HG02885 (cell line): ENCODE results near the gene NR1H2.
A peak's percentile ranks its signal among the peaks of the same experiment; 100 is the strongest.

Experiments used
- ATAC-seq: cut with Tn5 transposase; IDR thresholded peaks from one replicate; pipeline ENCODE4 v1.9.1; 2021; ENCODE audit warnings: mild to moderate bottlenecking; ENCODE audit not compliant: unreplicated experiment, poor library complexity

NR1H2 gene

GRCh38 chr19:50399368-50399745 lies 23.1 kb downstream of the NR1H2 start:
- ATAC-seq = no peak

- no peak for ATAC-seq
These were observed 25.6 kb downstream of the NR1H2 start for GRCh38 chr19:50401605-50402450.

DNA sequence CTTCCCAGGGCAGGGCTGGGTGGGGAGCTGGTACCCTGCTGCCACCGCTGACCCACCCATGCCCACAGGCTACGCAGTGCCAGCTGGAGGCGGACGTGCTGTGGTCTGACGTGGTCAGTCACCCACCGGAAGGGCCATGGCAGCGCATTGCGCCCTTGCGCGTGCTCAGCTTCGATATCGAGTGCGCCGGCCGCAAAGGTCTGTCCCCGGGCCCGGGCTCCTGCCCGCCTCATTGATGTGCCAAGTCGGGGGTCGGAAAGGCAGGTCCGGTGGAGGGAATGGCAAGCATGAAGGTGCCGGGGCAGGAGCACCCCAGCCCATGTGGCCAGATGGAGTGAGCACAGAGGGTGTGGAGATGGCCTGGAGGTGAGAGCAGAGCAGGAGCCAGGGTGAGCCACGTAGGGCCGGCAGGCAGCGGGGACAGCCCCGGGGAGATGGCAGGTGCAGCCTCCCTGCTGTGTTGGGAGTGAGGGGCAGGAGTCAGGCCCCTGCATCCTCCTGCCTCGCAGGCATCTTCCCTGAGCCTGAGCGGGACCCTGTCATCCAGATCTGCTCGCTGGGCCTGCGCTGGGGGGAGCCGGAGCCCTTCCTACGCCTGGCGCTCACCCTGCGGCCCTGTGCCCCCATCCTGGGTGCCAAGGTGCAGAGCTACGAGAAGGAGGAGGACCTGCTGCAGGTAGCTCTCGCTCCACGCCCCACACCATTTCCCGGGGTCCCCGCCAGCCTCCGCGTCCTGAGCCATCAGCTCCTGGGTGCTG lies 26.5 kb downstream of the NR1H2 start:
- ATAC-seq = no peak

DNA sequence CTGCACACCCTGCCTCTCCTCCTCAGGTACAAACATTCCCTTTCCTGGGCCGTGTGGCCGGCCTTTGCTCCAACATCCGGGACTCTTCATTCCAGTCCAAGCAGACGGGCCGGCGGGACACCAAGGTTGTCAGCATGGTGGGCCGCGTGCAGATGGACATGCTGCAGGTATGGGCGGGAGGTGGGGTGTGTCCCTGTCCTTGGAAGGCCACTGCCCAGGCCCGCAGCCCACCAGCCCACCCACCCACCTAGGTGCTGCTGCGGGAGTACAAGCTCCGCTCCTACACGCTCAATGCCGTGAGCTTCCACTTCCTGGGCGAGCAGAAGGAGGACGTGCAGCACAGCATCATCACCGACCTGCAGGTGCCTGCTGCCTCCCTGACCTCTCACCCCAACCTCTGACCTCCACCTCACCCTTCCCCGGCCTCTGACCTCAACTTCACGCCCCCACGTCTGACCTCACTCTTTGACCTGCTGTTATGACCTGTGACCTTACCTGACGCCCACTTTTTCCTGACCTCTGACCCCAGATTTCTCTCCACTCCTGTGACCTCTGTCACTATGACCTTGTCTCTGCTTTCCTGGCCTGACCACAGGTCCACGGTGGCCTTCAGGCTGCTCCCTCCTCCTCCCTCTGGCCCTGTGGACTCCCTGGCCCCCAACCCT lies 30.0 kb downstream of the NR1H2 start:
- ATAC-seq = no peak

DNA sequence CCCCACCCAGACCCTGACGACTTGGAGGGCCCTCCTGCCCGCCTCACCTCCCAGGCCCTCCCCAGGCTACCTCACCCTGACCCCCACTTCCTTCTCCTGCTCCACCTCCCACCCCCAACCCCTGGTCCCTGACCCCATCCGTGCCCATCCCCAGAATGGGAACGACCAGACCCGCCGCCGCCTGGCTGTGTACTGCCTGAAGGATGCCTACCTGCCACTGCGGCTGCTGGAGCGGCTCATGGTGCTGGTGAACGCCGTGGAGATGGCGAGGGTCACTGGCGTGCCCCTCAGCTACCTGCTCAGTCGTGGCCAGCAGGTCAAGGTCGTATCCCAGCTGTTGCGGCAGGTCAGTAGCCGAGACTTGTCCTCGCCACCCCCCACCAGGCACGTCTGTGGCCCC lies 30.6 kb downstream of the NR1H2 start:
- no peak for ATAC-seq

DNA sequence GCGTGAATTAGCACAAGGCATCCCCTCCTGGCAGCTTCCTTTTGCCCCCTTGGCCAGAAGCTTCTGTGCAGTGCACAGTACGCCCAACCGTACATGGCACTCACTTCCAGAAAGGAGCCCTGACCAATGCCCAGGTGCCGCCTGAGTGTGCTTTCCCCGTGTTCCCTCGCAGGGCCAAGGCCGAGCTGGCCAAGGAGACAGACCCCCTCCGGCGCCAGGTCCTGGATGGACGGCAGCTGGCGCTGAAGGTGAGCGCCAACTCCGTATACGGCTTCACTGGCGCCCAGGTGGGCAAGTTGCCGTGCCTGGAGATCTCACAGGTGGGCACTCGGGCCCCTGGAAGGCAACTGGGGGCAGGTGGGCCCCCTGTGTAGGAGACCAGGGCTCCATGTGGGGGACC lies 33.1 kb downstream of the NR1H2 start:
- ATAC-seq = no peak

- ATAC-seq = no peak
These were observed 33.9 kb downstream of the NR1H2 start for GRCh38 chr19:50410109-50410508.

DNA sequence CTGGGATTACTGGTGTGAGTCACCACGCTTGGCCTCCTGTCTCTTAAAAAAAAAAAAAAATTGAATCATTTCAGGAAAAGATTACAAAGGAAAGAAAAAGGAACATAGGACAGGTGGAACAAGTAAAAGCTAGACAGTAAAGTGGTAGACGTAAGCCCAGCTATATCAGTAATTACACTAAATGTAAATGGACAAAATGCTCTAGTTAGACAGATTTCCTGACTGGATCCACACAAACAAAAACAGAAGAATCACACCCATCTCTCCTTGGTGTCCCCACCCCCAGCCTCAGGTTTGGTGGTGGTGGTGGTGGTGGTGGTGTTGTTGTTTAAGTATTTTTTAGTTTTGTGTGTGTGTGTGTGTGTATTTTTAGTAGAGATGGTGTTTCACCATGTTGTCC lies 36.2 kb downstream of the NR1H2 start:
- ATAC-seq = no peak

- ATAC-seq = no peak
These were observed 36.8 kb downstream of the NR1H2 start for GRCh38 chr19:50413096-50413495.

GRCh38 chr19:50413531-50413930 lies 37.3 kb downstream of the NR1H2 start:
- no peak for ATAC-seq

DNA sequence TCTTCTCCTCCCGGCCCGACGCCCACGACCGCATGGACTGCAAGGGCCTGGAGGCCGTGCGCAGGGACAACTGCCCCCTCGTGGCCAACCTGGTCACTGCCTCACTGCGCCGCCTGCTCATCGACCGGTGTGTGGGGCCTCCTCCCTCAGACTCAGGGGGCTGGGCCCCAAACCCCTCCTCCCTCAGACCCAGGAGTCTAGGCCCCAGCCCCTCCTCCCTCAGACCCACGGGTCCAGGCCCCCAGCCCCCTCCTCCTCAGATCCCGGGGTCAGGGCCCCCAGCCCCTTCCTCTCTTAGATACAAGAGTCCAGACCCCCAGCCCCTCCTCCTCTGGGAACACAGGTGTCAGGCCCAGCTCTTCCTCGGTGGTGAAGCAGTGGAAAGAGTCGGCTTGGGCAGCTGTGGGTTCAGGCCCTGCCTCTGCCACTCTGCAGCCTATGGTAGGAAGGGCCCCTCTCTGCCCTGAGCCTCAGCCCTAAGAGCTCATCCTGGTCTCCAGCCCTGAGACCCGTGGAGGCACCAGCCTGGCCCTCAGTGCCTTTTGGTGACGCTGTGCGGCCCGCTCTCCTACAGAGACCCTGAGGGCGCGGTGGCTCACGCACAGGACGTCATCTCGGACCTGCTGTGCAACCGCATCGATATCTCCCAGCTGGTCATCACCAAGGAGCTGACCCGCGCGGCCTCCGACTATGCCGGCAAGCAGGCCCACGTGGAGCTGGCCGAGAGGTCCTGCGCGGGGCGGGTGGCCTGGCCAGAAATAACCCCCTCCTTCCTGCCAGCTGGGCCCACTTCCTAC lies 38.8 kb downstream of the NR1H2 start:
- ATAC-seq = peak; percentile 38

- peak; percentile 59 for ATAC-seq
These were observed 39.4 kb downstream of the NR1H2 start for GRCh38 chr19:50415661-50416033.

- ATAC-seq = no peak
These were observed 40.0 kb downstream of the NR1H2 start for GRCh38 chr19:50416034-50416977.

DNA sequence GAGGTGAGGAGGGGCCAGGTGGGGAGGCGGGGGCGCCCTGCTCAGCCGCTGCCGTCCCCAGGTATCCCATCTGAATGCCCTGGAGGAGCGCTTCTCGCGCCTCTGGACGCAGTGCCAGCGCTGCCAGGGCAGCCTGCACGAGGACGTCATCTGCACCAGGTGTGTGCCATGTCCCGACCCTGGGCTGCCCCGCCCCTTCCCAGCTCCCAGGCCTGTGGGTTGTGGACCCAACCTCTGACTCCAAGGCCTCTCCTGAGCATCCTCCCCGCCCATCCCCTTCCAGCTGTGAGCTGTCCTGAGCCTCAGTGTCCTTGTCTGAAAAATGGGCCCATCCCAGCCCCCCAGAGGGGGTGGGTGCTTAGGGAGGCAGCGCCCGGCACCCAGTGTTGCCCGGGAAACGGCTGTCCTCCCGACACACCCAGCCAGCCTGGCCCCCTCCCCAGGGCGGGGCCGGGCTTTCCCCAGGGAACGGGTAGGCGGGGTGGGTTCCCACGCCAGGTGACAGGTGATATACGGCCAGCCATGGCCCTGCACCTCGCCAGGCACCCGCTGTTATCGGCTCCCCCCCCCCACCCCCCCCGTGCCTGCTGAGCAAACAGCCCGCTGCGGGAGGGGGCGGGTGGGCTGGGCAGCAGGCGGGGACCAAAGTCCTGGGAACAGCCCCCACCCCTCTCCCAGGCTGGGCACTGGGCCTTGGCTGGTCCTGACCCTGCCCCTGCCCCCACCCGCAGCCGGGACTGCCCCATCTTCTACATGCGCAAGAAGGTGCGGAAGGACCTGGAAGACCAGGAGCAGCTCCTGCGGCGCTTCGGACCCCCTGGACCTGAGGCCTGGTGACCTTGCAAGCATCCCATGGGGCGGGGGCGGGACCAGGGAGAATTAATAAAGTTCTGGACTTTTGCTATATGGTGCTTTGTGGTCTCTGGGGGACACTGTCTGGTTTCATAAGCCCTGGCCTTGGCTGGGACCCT lies 41.1 kb downstream of the NR1H2 start:
- no peak for ATAC-seq

GRCh38 chr19:50418176-50419021 lies 42.1 kb downstream of the NR1H2 start, which contains the start of gene SPIB:
Gene SPIB (plus strand): TSS chr19:50418938. CDS start chr19:50418963, 25 bp downstream.
- ATAC-seq = no peak

DNA sequence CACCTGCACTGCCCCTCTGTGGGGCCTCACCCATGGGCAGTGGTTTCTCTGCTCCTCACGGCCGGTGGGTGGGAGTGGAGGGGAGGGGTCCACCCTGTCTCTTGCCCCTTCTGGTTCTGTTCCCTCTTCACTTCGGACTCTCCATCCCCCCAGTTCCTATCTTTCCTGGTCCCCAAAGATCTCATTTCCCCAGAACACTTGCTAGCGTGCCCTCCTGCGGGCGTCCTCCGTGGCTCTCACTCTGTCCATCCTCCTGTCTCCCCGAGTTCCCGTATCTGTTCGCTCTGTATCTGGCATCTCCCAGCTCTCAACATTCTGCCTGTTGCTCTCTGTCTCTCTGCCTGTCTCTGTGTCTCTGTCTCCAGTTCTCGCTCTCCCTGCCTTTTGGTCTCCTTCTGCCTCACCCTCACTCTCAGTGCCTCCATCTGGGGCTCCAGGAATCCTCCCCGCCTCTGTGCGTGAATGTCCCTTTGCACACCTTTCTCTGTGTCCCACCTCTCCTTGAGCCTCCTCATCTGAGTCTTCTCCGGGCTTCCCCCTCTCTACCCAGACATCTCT lies 42.8 kb downstream of the NR1H2 start:
- ATAC-seq = no peak

- no peak for ATAC-seq
These were observed 43.4 kb downstream of the NR1H2 start for GRCh38 chr19:50419580-50420035.
